Osteoblast (primary cell): ENCODE results near the gene GJC3. TPM values are rescaled to one million over a fixed set of nuclear protein-coding genes. Genes with fewer than 3 reads are reported as not detected.
A peak's percentile ranks its signal among the peaks of the same experiment; 100 is the strongest.

ENCODE experiments used
- DNase-seq: peaks from one replicate; pipeline ENCODE4 v3.0.0; 2011; ENCODE audit warnings: low spot score, mixed read lengths; ENCODE audit not compliant: insufficient read length; ENCODE audit errors: missing footprints
- H2AFZ ChIP-seq: 2 replicates; pipeline ENCODE4 v1.6.0; 2011; ENCODE audit warnings: mild to moderate bottlenecking, low read length
- H3K27ac ChIP-seq: 2 replicates; pipeline ENCODE4 v1.5.1; 2011; ENCODE audit warnings: mild to moderate bottlenecking, low read depth, low read length, moderate library complexity
- H3K27me3 ChIP-seq: 2 replicates; pipeline ENCODE4 v1.6.0; 2012; ENCODE audit warnings: mild to moderate bottlenecking, control low read depth, inconsistent platforms, low read length, moderate library complexity; ENCODE audit not compliant: insufficient read depth
- H3K36me3 ChIP-seq: 2 replicates; pipeline ENCODE4 v1.5.1; 2011; ENCODE audit warnings: mild to moderate bottlenecking, low read length, control low read depth, moderate library complexity; ENCODE audit not compliant: insufficient read depth
- H3K4me1 ChIP-seq: 2 replicates; pipeline ENCODE4 v1.5.1; 2011; ENCODE audit warnings: mild to moderate bottlenecking, low read length, control low read depth, moderate library complexity; ENCODE audit not compliant: insufficient read depth
- H3K4me2 ChIP-seq: 2 replicates; pipeline ENCODE4 v1.6.0; 2011; ENCODE audit warnings: mild to moderate bottlenecking, low read length; ENCODE audit not compliant: insufficient read depth
- H3K4me3 ChIP-seq: fragments of 200-600 bp; sonication (generic); 3 replicates; pipeline ENCODE4 v1.5.1; 2012; ENCODE audit warnings: mild to moderate bottlenecking, low read length, inconsistent platforms; ENCODE audit not compliant: insufficient read depth
- H3K79me2 ChIP-seq: 2 replicates; pipeline ENCODE4 v1.6.0; 2012; ENCODE audit warnings: mild to moderate bottlenecking, low read length, control low read depth, inconsistent platforms; ENCODE audit not compliant: insufficient read depth
- H3K9me3 ChIP-seq: 2 replicates; pipeline ENCODE4 v1.5.1; 2011; ENCODE audit warnings: low read depth, low read length, control low read depth
- H4K20me1 ChIP-seq: 2 replicates; pipeline ENCODE4 v1.6.0; 2012; ENCODE audit warnings: mild to moderate bottlenecking, low read length, control low read depth; ENCODE audit not compliant: insufficient read depth
- total RNA-seq: library from RNA; depleted of rRNA; stranded (reverse); fragments of >200 nt; gene quantifications from 2 replicates; pipeline ENCODE4 v1.2.3, GENCODE V29; 2012
- TF ChIP-seq, protein P1 (sequence below): IDR thresholded peaks from 2 replicates; pipeline ENCODE4 v1.5.1; 2011; ENCODE audit warnings: mild to moderate bottlenecking, low read depth, low read length, moderate library complexity; ENCODE audit errors: extremely low read depth

The GJC3 gene
- total RNA-seq, 1 donor = not detected

- no peak overlapping the region for H3K4me2 ChIP-seq
- no peak for DNase-seq
- H3K4me3 ChIP-seq = no peak overlapping the region
- H2AFZ ChIP-seq = no peak overlapping the region
- no peaks in the 10 kb centered on the region for H3K9me3 ChIP-seq
- no peaks in the 10 kb centered on the region for H3K79me2 ChIP-seq
- no peaks in the 10 kb centered on the region for H3K36me3 ChIP-seq
- no peaks in the 10 kb centered on the region for H4K20me1 ChIP-seq
- no peak overlapping the region for H3K27ac ChIP-seq
- no peaks in the 10 kb centered on the region for H3K27me3 ChIP-seq
- no peaks in the 10 kb centered on the region for H3K4me1 ChIP-seq
- TF ChIP-seq, protein P1, sequence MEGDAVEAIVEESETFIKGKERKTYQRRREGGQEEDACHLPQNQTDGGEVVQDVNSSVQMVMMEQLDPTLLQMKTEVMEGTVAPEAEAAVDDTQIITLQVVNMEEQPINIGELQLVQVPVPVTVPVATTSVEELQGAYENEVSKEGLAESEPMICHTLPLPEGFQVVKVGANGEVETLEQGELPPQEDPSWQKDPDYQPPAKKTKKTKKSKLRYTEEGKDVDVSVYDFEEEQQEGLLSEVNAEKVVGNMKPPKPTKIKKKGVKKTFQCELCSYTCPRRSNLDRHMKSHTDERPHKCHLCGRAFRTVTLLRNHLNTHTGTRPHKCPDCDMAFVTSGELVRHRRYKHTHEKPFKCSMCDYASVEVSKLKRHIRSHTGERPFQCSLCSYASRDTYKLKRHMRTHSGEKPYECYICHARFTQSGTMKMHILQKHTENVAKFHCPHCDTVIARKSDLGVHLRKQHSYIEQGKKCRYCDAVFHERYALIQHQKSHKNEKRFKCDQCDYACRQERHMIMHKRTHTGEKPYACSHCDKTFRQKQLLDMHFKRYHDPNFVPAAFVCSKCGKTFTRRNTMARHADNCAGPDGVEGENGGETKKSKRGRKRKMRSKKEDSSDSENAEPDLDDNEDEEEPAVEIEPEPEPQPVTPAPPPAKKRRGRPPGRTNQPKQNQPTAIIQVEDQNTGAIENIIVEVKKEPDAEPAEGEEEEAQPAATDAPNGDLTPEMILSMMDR = peak; percentile 47
Measured at GRCh38 chr7:99949645-99950228, 20.3 kb upstream of the GJC3 start.

GRCh38 chr7:99947608-99948007 is 18.2 kb upstream of the GJC3 start:
- H3K4me3 ChIP-seq = no peak overlapping the region
- no peaks in the 10 kb centered on the region for H3K79me2 ChIP-seq
- H3K9me3 ChIP-seq = no peaks in the 10 kb centered on the region
- H3K27me3 ChIP-seq = peaks cover 14% of the 10 kb centered on the region
- TF ChIP-seq, protein P1 = no peak
- H3K27ac ChIP-seq = no peak overlapping the region
- H3K4me2 ChIP-seq = no peak overlapping the region
- no peaks in the 10 kb centered on the region for H4K20me1 ChIP-seq
- no peaks in the 10 kb centered on the region for H3K4me1 ChIP-seq
- no peak overlapping the region for H2AFZ ChIP-seq
- no peaks in the 10 kb centered on the region for H3K36me3 ChIP-seq
- no peak for DNase-seq

GRCh38 chr7:99944497-99945070 is 15.2 kb upstream of the GJC3 start:
- no peaks in the 10 kb centered on the region for H3K9me3 ChIP-seq
- TF ChIP-seq, protein P1 = no peak
- H4K20me1 ChIP-seq = no peaks in the 10 kb centered on the region
- H3K4me3 ChIP-seq = no peak overlapping the region
- H3K79me2 ChIP-seq = no peaks in the 10 kb centered on the region
- no peak overlapping the region for H3K27ac ChIP-seq
- peaks cover 17% of the 10 kb centered on the region for H3K27me3 ChIP-seq
- H3K4me1 ChIP-seq = no peaks in the 10 kb centered on the region
- H2AFZ ChIP-seq = no peak overlapping the region
- no peaks in the 10 kb centered on the region for H3K36me3 ChIP-seq
- no peak overlapping the region for H3K4me2 ChIP-seq
- DNase-seq = no peak

GRCh38 chr7:99943641-99944496 is 14.4 kb upstream of the GJC3 start:
- Histone ChIP-seq H3K27ac (no peak overlapping the region), H3K4me3 (no peak overlapping the region), H3K4me1 (no peaks in the 10 kb centered on the region), H3K79me2 (no peaks in the 10 kb centered on the region), H4K20me1 (no peaks in the 10 kb centered on the region), H3K9me3 (no peaks in the 10 kb centered on the region), H3K4me2 (no peak overlapping the region), H3K36me3 (no peaks in the 10 kb centered on the region), H3K27me3 (peaks cover 17% of the 10 kb centered on the region), H2AFZ (no peak overlapping the region)
- no peak for DNase-seq
- TF ChIP-seq, protein P1 = no peak
